ENCODE measurements around the gene ACTL7B. TPM values are rescaled to one million over a fixed set of nuclear protein-coding genes. Genes with fewer than 3 reads are reported as not detected.

The ACTL7B gene
- polyA plus RNA-seq, 1 donor from 2014 or later: not detected

- Histone ChIP-seq H3K4me3 (ENCODE audit: low read length) (no peak overlapping the region), H3K27me3 (ENCODE audit: insufficient read depth, low read depth, low read length) (no peaks in the 10 kb centered on the region), H3K9me3 (ENCODE audit: low read length) (no peaks in the 10 kb centered on the region), H4K20me1 (ENCODE audit: insufficient read depth) (no peaks in the 10 kb centered on the region), H3K9me2 (ENCODE audit: insufficient read depth, low read length) (no peaks in the 10 kb centered on the region), H3K36me3 (ENCODE audit: insufficient read depth, low read length) (peaks cover 19% of the 10 kb centered on the region), H3F3A (ENCODE audit: insufficient read depth, low read length, poor library complexity, severe bottlenecking) (peaks cover 7% of the 10 kb centered on the region), H3K4me2 (ENCODE audit: low read length) (no peak overlapping the region), H3K9ac (ENCODE audit: low read length) (no peak overlapping the region), H3K27ac (ENCODE audit: low read length) (no peak overlapping the region), H2AFZ (ENCODE audit: low read depth, low read length) (no peak overlapping the region), H3K79me2 (replicated peaks; ENCODE audit: insufficient read depth, low read length) (no peaks in the 10 kb centered on the region)
- TF ChIP-seq REST (IDR thresholded peaks at IDR 0.05; ENCODE audit: borderline replicate concordance) (no peak), POLR2AphosphoS5 (IDR thresholded peaks at IDR 0.05) (no peak), TAF1 (IDR thresholded peaks at IDR 0.05; ENCODE audit: low read depth) (no peak), EP300 (conservative IDR thresholded peaks at IDR 0.05; ENCODE audit: poor library complexity, severe bottlenecking) (no peak)
Measured at GRCh38 chr9:108867829-108868228, 12.0 kb upstream of the ACTL7B start.

- H3K4me3 ChIP-seq (ENCODE audit: low read length): no peak overlapping the region
- peaks cover 19% of the 10 kb centered on the region for H3K36me3 ChIP-seq (ENCODE audit: insufficient read depth, low read length)
- H3K27ac ChIP-seq (ENCODE audit: low read length): no peak overlapping the region
- no peak for TF ChIP-seq EP300 (conservative IDR thresholded peaks at IDR 0.05; ENCODE audit: poor library complexity, severe bottlenecking)
- no peak for TF ChIP-seq CTCF (IDR thresholded peaks at IDR 0.05; ENCODE audit: poor library complexity, severe bottlenecking)
- no peak for TF ChIP-seq MXI1 (conservative IDR thresholded peaks at IDR 0.05; ENCODE audit: poor library complexity, severe bottlenecking)
- no peak for TF ChIP-seq POLR2AphosphoS5 (IDR thresholded peaks at IDR 0.05)
- TF ChIP-seq TAF1 (IDR thresholded peaks at IDR 0.05; ENCODE audit: low read depth): no peak
- TF ChIP-seq RAD21 (conservative IDR thresholded peaks at IDR 0.05): no peak
- TF ChIP-seq EZH2 (IDR thresholded peaks at IDR 0.05; ENCODE audit: borderline replicate concordance, insufficient read depth, low read length, poor library complexity, severe bottlenecking): no peak
- no peak for TF ChIP-seq REST (IDR thresholded peaks at IDR 0.05; ENCODE audit: borderline replicate concordance)
- no peak for TF ChIP-seq SMC3 (conservative IDR thresholded peaks at IDR 0.05; ENCODE audit: poor library complexity)
- no peaks in the 10 kb centered on the region for H3K9me2 ChIP-seq (ENCODE audit: insufficient read depth, low read length)
- peaks cover 7% of the 10 kb centered on the region for H3F3A ChIP-seq (ENCODE audit: insufficient read depth, low read length, poor library complexity, severe bottlenecking)
- no peak overlapping the region for H3K9ac ChIP-seq (ENCODE audit: low read length)
- no peaks in the 10 kb centered on the region for H3K9me3 ChIP-seq (ENCODE audit: low read length)
- no peak overlapping the region for H2AFZ ChIP-seq (ENCODE audit: low read depth, low read length)
- H3K79me2 ChIP-seq (replicated peaks; ENCODE audit: insufficient read depth, low read length): no peaks in the 10 kb centered on the region
- no peak overlapping the region for H3K4me2 ChIP-seq (ENCODE audit: low read length)
- H3K27me3 ChIP-seq (ENCODE audit: insufficient read depth, low read depth, low read length): no peaks in the 10 kb centered on the region
- no peaks in the 10 kb centered on the region for H4K20me1 ChIP-seq (ENCODE audit: insufficient read depth)
Measured at GRCh38 chr9:108867116-108867515, 11.3 kb upstream of the ACTL7B start.
